ENCODE data around the gene NRXN3.

Gene NRXN3

DNA sequence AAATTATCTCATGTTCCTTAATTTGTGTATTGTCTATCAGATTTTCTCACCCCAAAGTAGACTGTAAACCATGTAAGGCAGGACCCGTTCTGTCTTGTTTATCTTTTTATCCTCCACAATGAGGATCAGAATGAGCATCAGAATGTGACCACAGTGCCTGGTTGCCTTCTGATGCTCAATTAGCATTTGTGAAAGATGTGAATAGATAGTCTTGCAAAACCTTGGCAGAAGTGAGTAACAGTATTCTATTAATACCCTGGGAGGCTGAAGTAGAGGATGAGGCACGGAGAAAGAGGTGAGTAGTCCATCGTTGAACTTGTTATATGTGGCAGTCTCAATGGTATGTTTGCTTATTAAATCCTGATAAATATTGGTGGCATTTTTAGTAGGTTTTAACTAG lies 781.4 kb downstream of the NRXN3 start:
- Mint-ChIP-seq H3K9me3 (no peaks in the 10 kb centered on the region), H3K27me3 (peaks cover 4% of the 10 kb centered on the region), H3K27ac (no peak overlapping the region), H3K4me1 (ENCODE audit: low read depth) (no peaks in the 10 kb centered on the region), H3K36me3 (ENCODE audit: low read depth) (no peaks in the 10 kb centered on the region), H3K4me3 (no peak overlapping the region)

DNA sequence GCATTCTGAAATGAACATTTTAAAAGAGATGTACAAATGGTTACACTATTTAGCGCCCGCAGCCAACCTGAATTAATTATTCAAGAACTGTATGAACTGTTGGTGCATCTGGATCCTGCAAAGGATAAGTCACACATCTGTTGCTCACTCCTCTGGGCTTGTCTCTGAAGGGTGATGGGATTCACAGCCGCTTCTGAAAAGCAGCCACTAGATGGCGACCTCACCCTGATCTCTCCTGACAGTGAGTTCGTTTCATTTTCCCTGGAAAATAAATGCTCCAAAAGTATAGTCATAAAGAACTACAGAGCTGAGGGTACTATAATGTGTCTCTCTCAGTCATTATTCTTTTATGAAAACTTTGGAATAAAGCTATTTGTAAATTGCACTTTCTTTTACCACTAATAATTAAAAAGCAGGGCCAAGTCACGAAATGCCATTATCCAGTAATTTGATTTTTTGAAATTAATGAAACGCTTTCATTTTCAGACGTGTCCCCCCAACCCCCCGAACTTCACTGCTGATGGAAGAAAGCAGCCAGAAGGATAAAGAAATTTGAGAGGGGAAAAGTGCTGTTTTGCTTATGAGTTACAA lies 789.6 kb downstream of the NRXN3 start:
- H3K36me3 Mint-ChIP-seq (ENCODE audit: low read depth): no peaks in the 10 kb centered on the region
- H3K9me3 Mint-ChIP-seq: no peaks in the 10 kb centered on the region
- H3K27me3 Mint-ChIP-seq: peaks cover 7% of the 10 kb centered on the region
- H3K4me3 Mint-ChIP-seq: no peak overlapping the region
- H3K4me1 Mint-ChIP-seq (ENCODE audit: low read depth): no peaks in the 10 kb centered on the region
- no peak overlapping the region for H3K27ac Mint-ChIP-seq

DNA sequence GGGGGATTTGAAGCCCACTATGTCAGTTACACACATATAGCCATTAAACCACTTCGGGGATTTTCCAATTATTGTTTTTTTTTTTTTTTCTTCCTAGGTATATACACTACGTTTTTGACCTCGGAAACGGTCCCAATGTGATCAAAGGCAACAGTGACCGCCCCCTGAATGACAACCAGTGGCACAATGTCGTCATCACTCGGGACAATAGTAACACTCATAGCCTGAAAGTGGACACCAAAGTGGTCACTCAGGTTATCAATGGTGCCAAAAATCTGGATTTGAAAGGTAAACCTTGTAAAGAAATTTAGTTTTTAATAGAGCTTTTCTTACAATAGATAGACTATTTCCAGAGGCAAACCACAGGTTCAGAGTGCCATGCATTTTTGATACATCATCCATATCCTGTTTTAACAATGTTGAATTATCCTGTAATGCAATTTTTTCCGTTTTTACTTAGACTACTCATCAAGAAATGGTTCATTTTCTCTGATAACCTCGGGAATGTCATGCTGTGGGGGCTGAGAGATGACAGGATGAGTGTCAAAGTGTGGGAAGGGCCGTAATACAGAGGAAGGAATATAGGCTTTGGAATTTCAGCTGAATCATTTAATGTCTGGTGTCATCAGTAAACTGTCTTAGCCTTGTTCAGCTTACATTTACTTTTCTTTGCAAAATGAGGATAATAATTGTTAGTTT lies 797.1 kb downstream of the NRXN3 start:
- Mint-ChIP-seq H3K4me3 (no peak overlapping the region), H3K4me1 (ENCODE audit: low read depth) (no peaks in the 10 kb centered on the region), H3K27me3 (peaks cover 5% of the 10 kb centered on the region), H3K36me3 (ENCODE audit: low read depth) (no peaks in the 10 kb centered on the region), H3K27ac (no peak overlapping the region), H3K9me3 (no peaks in the 10 kb centered on the region)

DNA sequence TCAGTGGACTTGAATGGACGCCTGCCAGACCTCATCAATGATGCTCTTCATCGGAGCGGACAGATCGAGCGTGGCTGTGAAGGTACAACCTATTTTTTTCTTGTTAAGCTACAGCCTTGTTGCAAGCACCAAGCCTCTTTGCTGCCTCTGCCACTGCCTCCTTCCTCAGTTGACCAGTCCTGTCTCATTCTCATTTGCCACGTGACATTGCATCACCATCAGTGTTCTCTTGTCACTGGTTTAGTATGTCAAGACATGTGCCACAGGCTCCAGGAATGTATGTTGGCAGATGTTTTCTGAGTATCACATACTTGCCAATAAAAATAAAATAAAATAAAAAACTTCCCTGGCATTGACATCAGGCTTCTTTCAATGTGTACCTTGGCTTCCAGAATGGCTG lies 798.1 kb downstream of the NRXN3 start:
- Mint-ChIP-seq H3K4me3 (no peak overlapping the region), H3K36me3 (ENCODE audit: low read depth) (no peaks in the 10 kb centered on the region), H3K4me1 (ENCODE audit: low read depth) (no peaks in the 10 kb centered on the region), H3K9me3 (no peaks in the 10 kb centered on the region), H3K27me3 (peaks cover 5% of the 10 kb centered on the region), H3K27ac (no peak overlapping the region)

DNA sequence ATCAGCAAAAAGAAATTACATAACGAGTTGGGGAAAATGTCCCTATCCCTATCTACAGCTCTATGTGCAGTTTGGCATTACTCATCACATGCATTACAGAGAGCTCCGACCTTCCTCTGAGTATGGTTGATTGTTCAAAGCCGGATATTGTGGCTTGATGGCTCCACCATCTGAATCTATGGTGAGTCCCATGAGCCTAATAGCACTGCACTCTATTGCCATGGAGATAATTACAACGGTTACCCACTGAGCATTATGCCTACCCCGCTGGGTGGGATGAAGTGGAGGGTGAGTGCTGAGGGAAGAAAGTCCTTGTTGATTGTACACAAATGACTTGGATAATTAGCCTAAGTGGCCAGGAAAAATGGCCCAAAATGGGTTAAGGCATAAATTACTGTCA lies 800.5 kb downstream of the NRXN3 start:
- Mint-ChIP-seq H3K9me3 (no peaks in the 10 kb centered on the region), H3K4me3 (no peak overlapping the region), H3K27me3 (peaks cover 5% of the 10 kb centered on the region), H3K36me3 (ENCODE audit: low read depth) (no peaks in the 10 kb centered on the region), H3K4me1 (ENCODE audit: low read depth) (no peaks in the 10 kb centered on the region), H3K27ac (no peak overlapping the region)

DNA sequence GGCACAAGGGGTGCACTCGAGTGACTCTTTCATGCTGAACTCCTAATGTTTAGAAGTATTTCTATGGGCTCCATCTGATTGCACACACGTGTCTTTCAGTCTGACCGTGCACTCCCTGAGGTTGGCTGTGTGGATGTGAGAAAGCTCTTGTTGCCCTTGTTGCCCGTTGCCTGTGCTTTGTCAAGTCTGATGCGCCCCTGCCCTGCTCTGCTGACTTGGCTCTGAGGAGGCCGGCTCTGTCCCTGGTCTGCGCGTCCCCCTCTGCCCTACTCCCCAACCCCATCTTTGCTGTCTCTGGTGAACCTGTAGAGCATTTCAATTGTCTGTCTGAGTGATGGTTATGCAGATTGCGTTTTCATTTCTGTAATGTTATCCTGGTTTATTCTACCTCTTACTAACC lies 802.3 kb downstream of the NRXN3 start:
- H3K27ac Mint-ChIP-seq: no peak overlapping the region
- H3K9me3 Mint-ChIP-seq: no peaks in the 10 kb centered on the region
- H3K27me3 Mint-ChIP-seq: peaks cover 5% of the 10 kb centered on the region
- no peaks in the 10 kb centered on the region for H3K4me1 Mint-ChIP-seq (ENCODE audit: low read depth)
- H3K4me3 Mint-ChIP-seq: no peak overlapping the region
- H3K36me3 Mint-ChIP-seq (ENCODE audit: low read depth): no peaks in the 10 kb centered on the region

DNA sequence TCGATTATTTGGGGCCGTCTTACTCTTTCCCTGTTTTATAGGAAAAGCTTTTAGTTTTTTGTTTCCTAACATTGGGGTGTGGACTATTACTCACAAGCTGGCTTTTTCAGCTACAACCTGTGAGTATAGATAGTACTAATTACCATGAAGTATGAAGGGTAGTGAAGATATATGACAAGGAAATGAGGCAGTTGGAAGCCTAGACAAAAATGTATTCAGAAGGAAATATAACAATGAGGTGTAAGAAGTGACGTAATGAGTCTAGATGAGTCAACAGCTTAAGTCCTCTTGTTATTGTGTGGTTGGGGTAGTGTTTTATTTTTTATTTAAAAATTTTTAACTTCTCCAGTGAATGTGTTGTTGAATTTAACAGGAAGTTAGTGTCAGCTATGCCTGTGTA lies 804.5 kb downstream of the NRXN3 start:
- Mint-ChIP-seq H3K9me3 (no peaks in the 10 kb centered on the region), H3K4me3 (no peak overlapping the region), H3K27me3 (peaks cover 5% of the 10 kb centered on the region), H3K4me1 (ENCODE audit: low read depth) (no peaks in the 10 kb centered on the region), H3K36me3 (ENCODE audit: low read depth) (no peaks in the 10 kb centered on the region), H3K27ac (no peak overlapping the region)

DNA sequence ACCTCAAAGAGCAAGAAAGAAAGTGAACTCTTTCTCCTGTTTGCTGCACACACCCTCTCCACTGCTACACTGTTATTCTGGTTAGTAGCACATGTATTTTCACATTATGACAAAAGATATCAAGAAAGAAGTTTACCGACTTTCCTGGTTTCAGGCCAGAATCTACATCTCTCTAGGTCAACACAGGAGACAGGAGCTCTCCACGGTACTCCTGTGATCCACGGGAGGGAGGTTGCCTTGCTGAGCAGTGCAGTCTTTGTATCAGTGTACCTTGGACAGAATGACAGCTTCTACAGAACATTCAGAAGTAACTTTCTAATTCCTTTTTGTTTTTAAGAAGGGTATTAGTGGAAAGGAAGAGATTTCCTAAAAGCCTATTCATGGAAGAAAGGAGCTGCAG lies 805.6 kb downstream of the NRXN3 start:
- Mint-ChIP-seq H3K9me3 (no peaks in the 10 kb centered on the region), H3K27ac (no peak overlapping the region), H3K36me3 (ENCODE audit: low read depth) (no peaks in the 10 kb centered on the region), H3K27me3 (peaks cover 3% of the 10 kb centered on the region), H3K4me3 (no peak overlapping the region), H3K4me1 (ENCODE audit: low read depth) (no peaks in the 10 kb centered on the region)

DNA sequence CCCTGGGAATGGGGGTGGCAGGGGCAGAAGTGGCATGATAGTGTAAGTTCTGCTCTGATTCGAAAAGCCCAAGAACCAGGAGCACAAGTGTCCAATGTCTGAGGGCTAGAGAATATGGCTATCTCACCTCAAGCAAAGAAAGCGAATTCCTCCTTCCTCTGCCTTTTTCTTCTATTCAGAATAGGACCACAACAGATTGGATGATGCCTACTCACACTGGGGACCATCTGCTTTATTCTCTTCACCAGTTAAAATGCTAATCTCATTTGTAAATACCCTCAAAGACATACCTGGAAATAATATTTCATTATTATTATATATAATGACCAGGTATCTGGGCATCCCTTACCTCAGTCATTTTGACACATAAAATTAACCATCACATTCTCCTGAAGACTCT lies 808.7 kb downstream of the NRXN3 start:
- Mint-ChIP-seq H3K27me3 (no peaks in the 10 kb centered on the region), H3K4me3 (no peak overlapping the region), H3K36me3 (ENCODE audit: low read depth) (no peaks in the 10 kb centered on the region), H3K27ac (no peak overlapping the region), H3K9me3 (no peaks in the 10 kb centered on the region), H3K4me1 (ENCODE audit: low read depth) (no peaks in the 10 kb centered on the region)

DNA sequence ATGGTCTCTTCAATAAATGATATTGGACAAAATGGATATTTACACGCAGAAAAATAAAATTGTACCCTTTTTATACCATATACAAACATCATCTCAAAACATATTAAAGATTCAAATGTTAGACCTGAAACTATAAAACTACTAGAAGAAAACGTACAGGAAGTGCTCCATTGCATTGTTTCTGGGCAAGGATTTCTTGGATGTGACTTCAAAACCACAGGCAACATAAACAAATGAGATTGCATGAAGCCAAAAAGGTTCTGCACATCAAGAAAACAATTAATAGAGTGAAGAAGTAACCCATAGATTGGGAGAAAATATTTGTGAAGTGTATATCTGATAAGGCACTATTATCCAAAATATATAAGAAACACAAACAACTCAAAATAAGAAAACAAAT lies 812.4 kb downstream of the NRXN3 start:
- no peaks in the 10 kb centered on the region for H3K27me3 Mint-ChIP-seq
- no peak overlapping the region for H3K27ac Mint-ChIP-seq
- H3K36me3 Mint-ChIP-seq (ENCODE audit: low read depth): no peaks in the 10 kb centered on the region
- no peaks in the 10 kb centered on the region for H3K9me3 Mint-ChIP-seq
- no peak overlapping the region for H3K4me3 Mint-ChIP-seq
- no peaks in the 10 kb centered on the region for H3K4me1 Mint-ChIP-seq (ENCODE audit: low read depth)

DNA sequence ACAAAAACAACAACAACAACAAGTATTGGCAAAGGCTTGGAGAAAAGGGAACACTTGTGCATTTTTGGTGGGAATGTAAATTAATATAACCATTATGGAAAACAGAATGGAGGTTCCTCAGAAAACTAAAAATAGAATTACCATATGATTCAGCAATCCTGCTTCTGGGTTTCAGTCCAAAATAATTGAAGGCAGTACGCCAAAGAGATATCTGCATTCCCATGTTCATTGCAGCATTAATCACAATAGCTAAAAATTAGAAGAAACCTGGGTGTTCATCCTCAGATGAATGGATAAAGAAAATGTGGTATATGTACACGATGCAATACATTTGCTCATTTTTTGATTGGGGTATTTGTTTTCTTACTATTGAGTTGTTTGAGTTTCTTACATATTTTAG lies 813.0 kb downstream of the NRXN3 start:
- Mint-ChIP-seq H3K4me3 (no peak overlapping the region), H3K9me3 (no peaks in the 10 kb centered on the region), H3K27me3 (no peaks in the 10 kb centered on the region), H3K36me3 (ENCODE audit: low read depth) (no peaks in the 10 kb centered on the region), H3K4me1 (ENCODE audit: low read depth) (no peaks in the 10 kb centered on the region), H3K27ac (no peak overlapping the region)

DNA sequence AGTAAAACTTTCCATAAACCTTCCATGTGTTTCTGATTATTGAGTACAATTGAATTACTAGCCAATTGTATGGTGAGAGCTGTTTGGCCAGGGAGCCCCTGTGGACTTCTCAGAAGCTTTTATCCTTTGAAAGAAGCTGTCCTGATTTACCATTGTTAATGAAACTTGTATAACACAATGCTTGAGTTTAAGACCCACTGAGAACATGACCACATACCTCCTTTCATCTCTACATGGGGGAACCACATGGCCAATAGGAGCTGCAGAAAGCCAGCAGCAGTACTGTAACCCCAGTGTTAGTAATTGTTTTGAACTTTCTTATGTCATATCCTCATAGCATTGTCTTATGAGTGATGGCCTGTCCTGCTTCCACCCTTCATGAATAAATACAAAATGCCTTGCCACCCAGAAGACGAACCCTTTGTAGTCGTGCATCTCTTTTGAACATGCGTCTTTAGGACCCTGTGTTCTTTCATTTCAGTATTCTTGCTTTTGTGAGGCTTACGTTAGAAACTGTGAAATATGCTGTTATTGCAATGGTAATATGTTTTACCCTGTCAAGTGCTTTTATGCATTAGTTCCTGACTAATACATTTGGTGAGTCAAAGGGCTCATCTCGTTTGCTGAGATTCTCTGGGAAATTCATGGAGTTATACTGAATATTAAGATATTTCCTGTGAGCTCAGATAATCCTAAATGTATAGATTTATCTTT lies 815.7 kb downstream of the NRXN3 start:
- Mint-ChIP-seq H3K36me3 (ENCODE audit: low read depth) (no peaks in the 10 kb centered on the region), H3K4me3 (no peak overlapping the region), H3K4me1 (ENCODE audit: low read depth) (no peaks in the 10 kb centered on the region), H3K9me3 (no peaks in the 10 kb centered on the region), H3K27ac (no peak overlapping the region), H3K27me3 (no peaks in the 10 kb centered on the region)

DNA sequence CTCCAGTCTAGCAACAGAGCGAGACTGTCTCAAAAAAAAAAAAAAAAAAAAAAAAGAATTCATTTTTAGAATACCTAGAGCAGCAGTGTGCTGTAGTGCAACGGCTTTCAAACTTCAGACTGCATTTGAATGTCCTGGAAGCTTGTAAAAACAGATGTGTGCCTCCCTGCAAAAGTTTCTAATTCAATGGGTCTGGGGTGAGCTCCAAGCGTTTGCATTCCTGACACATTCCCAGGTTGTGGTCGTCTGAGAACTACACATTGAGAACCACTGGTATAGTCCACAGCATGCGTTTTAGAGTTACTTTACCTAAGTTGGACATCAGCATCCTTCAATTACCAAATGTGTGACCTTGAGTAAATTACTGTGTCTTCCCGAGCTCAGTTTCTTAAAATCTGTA lies 816.8 kb downstream of the NRXN3 start:
- Mint-ChIP-seq H3K4me1 (ENCODE audit: low read depth) (no peaks in the 10 kb centered on the region), H3K27me3 (no peaks in the 10 kb centered on the region), H3K9me3 (no peaks in the 10 kb centered on the region), H3K36me3 (ENCODE audit: low read depth) (no peaks in the 10 kb centered on the region), H3K27ac (no peak overlapping the region), H3K4me3 (no peak overlapping the region)

DNA sequence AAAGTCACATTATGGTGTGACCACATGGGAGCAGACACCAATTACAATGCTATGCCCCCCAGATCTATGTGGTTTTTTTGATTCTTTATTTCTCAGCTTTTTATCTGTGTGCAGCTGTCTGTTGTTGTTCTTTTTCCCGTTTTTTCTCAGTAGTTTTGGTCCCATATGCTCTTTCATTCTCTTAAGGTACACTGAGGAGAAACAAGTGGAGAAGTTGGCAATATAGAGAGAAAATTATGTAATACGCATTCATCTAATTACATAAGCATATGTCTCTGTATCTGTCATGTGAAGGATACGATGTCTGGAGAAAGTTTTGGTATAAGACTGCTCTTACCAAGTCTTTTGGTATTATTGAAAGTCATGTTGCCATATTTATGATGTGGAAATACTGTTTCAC lies 819.0 kb downstream of the NRXN3 start:
- Mint-ChIP-seq H3K4me1 (ENCODE audit: low read depth) (no peaks in the 10 kb centered on the region), H3K4me3 (no peak overlapping the region), H3K36me3 (ENCODE audit: low read depth) (no peaks in the 10 kb centered on the region), H3K27me3 (no peaks in the 10 kb centered on the region), H3K9me3 (no peaks in the 10 kb centered on the region), H3K27ac (no peak overlapping the region)

DNA sequence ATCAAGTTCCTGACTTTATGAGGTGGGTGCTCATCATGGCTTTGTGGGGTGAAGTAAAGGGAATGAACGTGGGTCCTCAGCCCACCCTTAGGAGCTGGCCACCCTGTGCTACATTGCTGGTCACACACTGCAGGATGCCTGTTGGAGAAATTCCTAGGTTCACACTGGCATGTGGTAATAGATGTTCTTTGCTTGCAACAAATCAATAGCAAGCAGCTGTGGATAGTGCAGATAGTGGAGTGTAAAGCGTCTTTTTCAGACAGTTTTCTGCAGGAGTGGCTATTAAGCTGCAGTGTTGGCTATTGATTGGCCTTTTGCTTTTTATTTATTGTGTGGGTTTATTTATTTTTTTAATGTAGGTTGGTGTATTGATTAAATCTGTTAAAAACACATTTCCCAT lies 822.7 kb downstream of the NRXN3 start:
- Mint-ChIP-seq H3K4me1 (ENCODE audit: low read depth) (no peaks in the 10 kb centered on the region), H3K27ac (no peak overlapping the region), H3K36me3 (ENCODE audit: low read depth) (no peaks in the 10 kb centered on the region), H3K9me3 (no peaks in the 10 kb centered on the region), H3K27me3 (no peaks in the 10 kb centered on the region), H3K4me3 (no peak overlapping the region)

DNA sequence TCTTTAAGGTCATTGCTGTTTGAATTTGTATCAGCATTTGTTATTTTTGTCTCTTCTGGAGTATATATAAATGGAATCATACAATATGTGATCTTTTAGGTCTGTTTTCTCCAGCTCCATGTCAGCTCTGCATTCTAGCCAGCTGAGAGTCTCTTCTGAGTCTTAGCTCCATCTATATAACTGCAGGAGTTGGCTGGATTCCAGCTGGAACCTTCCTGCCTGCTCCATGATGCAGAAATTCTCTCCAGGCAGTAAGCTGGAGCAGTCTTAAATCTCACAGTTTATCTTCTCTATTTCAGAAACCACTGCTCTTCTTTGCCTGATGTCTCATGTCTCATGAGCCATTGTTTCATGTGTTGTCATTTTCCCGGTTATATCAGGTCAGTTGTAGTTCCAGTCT lies 827.6 kb downstream of the NRXN3 start:
- Mint-ChIP-seq H3K27me3 (no peaks in the 10 kb centered on the region), H3K4me3 (no peak overlapping the region), H3K4me1 (ENCODE audit: low read depth) (no peaks in the 10 kb centered on the region), H3K9me3 (no peaks in the 10 kb centered on the region), H3K36me3 (ENCODE audit: low read depth) (no peaks in the 10 kb centered on the region), H3K27ac (no peak overlapping the region)
